Astrocyte of the hippocampus (primary cell): ENCODE results near the gene HLA-DRB5.
A peak's percentile ranks its signal among the peaks of the same experiment; 100 is the strongest.
"Not testable (repeated sequence)": the region's sequence is repeated elsewhere in the genome, so short reads cannot be mapped to it uniquely, and the experiment has no call there.

ENCODE experiments used
- DNase-seq: peaks from one replicate; pipeline ENCODE4 v3.0.0; 2011; ENCODE audit warnings: low read depth, low spot score

Gene HLA-DRB5

DNA sequence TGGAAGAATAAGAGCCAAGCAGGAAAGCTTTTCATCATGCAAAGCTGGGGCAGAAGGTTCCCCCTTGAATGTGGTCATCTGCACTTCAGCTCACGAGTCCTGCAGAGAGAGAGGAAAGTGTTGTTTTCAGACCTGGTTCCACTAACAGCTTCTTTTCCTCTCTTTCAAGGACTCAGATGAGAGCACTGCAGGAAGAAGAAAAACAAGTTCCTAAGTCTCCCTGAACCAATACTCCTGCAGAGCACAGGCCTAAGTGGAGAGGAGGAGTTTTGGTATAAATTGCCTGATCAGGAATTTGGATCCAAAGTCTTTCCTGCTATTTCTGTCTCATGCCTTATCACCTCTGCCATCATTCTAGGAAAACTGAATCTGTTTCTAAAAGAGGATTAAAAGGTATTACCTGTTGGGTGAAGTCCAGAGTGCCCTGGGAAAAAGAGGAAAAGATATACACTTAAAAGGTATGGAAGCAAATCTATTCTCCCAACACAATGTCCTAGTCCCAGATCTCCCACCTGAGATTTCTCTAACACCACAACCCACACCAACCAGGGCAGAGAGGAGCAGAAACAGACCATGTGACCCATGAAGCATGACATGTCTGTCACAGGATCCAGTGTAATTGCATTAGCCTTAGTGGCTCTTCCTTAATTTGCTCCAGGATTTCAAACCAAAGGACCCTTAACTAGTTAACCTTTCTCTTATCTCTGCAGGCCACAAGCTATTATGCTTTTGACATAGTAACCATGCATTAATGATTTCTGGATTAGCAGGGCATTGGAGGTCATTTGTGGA, 12.2 kb downstream of the HLA-DRB5 start:
- DNase-seq = no peak

DNA sequence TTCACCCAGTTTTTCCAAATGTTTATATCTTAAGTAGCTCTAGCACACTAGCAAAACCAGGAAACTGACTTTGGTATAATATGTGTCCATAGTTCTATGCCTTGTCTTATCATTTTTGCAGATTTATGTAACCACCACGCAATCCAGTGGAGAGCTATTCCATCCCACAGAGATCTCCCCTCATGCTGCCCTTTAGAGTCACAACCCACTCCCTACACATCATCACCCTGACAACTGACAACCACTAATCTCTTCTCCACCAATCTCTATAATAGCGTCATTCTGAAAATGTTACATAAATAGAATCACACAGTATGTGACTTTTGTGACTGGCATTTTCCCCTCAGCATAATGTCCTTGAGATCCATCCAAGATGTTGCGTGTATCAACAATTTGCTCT, 29.1 kb downstream of the HLA-DRB5 start:
- no peak for DNase-seq

DNA sequence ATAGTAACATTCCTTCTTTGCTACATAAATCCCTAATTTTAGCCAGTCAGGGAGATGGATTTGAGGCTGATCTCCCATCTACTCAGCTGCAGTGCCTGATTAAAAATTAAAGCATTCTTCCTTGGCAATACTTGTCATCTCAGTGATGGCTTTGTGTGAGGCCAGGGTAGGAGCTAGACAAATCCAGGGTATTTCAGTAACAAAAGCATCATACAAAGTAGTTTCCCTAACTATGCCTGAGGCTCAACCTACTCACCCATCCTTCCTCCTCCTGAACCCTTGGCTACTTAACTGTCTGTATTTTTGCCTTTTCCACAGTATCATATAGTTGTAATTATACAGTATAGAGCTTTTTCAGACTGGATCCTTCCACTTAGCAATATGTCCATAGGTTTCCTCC, 37.7 kb downstream of the HLA-DRB5 start:
- DNase-seq = no peak

DNA sequence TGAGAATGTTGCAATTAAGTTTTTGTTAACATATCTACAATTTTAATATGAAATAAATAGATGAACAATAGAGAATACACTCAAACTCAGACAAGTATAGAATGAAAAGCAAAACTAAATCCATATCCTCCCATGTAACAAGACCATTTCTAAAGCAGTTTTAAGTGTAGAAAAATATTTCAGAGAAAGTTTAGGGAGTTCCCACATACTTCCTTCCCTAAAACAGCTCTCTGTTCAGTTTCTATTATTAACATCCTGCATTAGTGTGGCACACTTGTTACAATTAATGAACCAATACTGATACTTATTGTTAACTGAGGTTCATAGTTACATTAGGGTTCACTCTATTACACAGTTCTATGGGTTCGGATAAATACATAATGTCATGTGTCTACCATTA, 38.4 kb downstream of the HLA-DRB5 start:
- DNase-seq = no peak

DNA sequence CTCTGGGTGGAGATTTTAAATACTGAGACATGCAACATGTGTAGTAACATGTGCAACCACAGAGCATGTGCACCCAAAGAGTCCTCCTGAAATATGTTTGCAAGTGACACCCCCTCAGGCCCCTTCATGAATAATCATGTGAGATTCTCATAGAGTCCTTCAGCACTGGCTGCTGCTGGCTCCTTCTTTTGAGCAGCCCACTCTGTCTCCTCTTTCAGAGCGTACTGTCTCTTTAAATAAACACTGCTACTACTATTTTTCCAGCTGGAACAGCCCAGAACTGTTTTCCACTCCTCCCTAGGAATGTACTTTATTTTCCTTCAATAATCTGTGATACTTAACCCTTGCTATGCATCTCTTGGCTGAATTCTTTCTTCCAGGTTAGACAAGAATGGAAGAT, 42.0 kb downstream of the HLA-DRB5 start:
- no peak for DNase-seq

DNA sequence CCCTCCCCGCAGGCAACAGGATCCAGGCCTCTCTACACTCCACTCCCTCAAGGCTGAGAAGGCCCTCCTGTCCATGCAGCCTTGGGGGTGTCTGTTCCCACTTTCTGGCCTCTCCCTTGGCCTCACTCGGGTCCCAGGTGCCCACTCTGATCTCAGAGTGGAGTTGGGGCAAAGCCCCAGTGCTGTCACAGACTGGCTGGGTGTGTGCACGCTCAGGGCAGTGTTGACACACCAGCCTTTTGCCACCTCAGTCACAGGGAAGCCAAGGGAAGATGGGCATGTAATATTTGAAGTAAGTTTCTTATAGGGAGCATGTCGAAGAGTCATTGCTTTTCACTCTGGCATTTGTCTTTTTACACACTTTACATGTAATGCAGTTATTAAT, 45.5 kb downstream of the HLA-DRB5 start:
- DNase-seq = no peak

DNA sequence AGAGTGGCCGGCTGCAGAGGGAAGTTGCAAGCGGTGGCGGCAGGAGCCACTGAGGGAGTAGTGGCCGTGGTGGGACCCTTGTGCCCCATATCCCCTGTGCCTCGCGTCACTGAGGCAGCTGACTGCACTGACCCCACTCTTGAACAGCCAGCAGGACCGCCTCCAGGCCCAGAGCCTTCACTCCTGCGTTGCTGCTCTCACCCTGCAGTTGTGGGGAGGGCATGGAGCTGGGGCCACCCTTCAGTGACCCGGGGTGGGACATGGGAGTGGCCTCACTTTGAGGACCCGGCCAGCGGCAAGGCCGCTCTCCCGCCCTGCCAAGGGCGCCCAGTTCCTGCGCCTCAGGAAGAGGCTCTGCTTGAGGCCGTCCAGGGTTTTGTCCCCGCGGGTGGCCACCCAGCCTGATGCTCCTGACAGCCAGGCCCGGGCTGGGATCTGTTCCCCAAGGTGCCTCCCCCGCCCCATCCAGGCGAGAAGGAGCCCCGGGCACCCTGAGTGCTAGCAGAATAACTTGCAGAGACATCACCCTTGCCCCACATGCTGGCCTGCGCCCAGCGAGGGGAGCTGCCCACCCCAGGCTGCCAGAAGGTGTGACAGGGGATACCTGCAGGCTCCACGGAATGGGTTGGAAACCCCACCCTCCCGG, 46.0 kb downstream of the HLA-DRB5 start:
- DNase-seq = no peak

DNA sequence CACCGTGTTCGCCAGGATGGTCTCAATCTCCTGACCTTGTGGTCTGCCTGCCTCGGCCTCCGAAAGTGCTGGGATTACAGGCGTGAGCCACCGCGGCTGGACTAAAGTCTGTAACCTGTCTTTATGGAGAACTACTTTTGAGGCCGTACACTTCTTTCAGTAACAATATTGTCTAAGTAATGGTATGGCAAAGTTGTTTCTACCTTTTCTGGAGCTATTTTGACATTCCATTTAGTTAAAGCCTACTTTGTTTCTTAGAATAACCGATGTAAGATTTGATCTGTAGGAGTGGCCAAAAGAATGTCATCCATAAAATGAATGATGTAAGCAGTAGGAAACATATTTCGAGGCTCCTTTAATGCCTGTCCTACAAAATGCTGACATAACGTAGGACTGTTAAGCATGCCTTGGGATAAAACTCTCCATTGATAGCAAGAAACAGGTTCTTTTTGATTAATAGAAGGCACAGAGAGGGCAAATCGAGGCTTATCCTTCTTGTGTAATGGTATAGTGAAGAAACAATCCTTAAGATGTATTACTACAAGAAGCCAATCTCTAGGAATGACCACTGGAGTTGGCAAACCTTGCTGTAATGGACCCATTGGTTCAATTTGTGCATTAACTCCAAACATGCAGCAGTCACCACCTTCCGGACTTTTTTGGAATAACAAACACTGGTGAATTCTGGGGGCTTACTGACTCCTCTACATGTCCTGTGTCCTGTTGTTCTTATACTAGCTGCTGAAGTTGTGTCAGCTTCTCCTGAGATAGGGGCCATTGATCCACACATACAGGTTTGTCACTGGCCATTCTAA, 54.5 kb downstream of the HLA-DRB5 start:
- DNase-seq = no peak

DNA sequence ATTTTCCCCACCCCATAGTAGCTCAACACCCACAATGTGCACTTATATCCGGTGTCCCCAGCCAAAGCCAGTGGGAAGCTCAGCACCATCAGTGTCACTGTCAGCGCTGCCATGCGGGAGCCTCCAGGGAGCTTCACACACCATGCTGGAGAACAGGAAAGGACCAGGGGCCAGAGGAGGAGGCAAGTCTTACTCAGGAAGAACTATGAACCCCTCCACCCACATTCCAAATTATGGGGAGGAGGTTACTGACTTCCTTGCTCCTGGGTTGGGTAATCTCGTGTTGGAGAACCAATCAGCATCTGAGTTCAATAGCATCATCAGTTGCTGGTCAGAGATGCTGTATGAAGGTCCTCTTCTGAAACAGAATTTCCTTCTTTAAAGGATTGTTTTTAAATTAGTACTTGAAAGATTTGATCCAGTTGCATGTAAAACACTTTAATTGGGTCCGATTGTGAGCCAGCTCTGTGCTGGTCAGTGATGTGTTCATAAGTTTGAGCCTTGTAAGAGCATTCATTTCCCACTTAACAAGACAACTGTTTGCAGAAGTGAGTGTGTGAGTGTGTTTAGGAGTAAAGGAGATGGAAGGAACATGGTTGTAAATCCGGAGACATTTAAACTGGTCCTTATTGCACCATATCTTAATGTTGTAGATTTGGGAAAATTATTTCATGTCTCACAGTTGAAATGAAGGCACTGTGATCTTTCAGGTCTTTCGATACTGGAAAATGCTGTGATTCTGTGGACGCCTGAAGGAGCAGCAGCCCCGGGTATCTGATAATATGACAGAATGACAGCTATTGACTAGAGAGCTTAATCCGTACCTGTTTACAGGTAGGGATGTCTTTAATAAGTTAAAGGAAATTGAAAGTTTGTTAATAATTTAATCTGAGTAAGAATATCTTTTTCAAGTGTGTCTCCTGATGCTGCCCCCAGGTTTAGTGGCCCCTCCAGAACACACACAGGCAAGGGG, 56.4 kb downstream of the HLA-DRB5 start:
- DNase-seq = peak; percentile 12

DNA sequence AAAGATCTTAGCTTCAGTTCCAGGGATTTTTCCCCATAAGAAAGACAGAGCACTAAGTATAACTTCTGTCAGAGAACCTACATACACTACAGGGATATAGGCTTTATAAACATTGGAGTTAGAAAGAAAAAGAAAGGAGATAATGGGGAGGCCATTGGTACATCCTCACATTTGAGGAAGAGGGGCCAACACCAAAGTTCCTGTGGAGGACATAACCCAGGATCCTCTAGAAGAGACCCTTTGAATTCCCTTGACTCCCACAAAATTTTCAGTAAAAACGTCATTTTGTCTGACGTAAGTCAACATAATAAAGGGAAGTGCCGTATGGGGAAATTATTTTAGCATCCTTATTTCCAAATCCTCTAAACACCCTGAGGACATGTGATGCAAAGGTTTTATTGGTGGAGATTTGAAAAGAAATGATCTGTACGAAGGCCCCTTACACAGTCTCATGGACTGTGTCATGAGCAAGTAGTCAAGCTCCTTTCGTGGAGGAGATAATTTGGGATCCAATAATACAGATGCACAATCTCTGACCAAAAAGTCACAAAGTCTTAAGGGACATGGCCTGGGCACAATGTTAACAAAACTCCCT, 57.2 kb downstream of the HLA-DRB5 start:
- DNase-seq = no peak

DNA sequence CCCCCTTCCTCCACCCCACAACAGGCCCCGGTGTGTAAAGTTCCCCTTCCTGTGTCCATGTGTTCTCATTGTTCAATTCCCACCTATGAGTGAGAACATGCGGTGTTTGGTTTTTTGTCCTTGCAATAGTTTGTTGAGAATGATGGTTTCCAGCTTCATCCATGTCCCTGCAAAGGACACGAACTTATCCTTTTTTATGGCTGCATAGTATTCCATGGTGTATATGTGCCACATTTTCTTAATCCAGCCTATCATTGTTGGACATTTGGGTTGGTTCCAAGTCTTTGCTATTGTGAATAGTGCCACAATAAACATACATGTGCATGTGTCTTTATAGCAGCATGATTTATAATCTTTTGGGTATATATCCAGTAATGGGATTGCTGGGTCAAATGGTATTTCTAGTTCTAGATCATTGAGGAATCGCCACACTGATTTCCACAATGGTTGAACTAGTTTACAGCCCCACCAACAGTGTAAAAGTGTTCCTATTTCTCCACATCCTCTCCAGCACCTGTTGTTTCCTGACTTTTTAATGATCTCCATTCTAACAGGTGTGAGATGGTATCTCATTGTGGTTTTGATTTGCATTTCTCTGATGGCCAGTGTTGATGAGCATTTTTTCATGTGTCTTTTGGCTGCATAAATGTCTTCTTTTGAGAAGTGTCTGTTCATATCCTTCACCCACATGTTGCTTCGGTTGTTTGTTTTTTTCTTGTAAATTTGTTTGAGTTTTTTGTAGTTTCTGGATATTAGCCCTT, 62.2 kb downstream of the HLA-DRB5 start:
- not testable (repeated sequence) for DNase-seq
